Neural cell (in vitro differentiated cells): ENCODE results near the gene ADAMTS14. TPM values are rescaled to one million over a fixed set of nuclear protein-coding genes. Genes with fewer than 3 reads are reported as not detected.

ENCODE experiments used
- H2AFZ ChIP-seq: fragments of 200-600, 300-800 bp; sonication (generic), shearing (Covaris generic); 2 replicates; pipeline ENCODE4 v1.6.0; 2014; ENCODE audit warnings: low read depth, mild to moderate bottlenecking, antibody characterized with exemption, low read length, moderate library complexity
- H3F3A ChIP-seq: fragments of 200-600 bp; shearing (Covaris generic); 2 replicates; pipeline ENCODE4 v1.6.1; 2016; ENCODE audit warnings: mild to moderate bottlenecking, moderate library complexity, mixed read lengths, antibody characterized with exemption, low read length; ENCODE audit not compliant: insufficient read depth, poor library complexity, severe bottlenecking
- H3K27ac ChIP-seq: fragments of 200-600, 300-800 bp; sonication (generic), shearing (Covaris generic); 2 replicates; pipeline ENCODE4 v1.5.1; 2014; ENCODE audit warnings: mild to moderate bottlenecking, low read length, moderate library complexity
- H3K27me3 ChIP-seq: fragments of 300-800, 200-600 bp; sonication (generic), shearing (Covaris generic); 2 replicates; pipeline ENCODE4 v1.6.0; 2014; ENCODE audit warnings: mild to moderate bottlenecking, low read depth, low read length, moderate library complexity; ENCODE audit not compliant: insufficient read depth
- H3K36me3 ChIP-seq: fragments of 300-800, 200-600 bp; sonication (generic), shearing (Covaris generic); 2 replicates; pipeline ENCODE4 v1.5.1; 2014; ENCODE audit warnings: mild to moderate bottlenecking, antibody characterized with exemption, low read length, moderate library complexity; ENCODE audit not compliant: insufficient read depth
- H3K4me2 ChIP-seq: fragments of 300-800, 200-600 bp; sonication (generic), shearing (Covaris generic); 2 replicates; pipeline ENCODE4 v1.6.0; 2014; ENCODE audit warnings: mild to moderate bottlenecking, low read length
- H3K4me3 ChIP-seq: fragments of 300-800, 200-600 bp; sonication (generic), shearing (Covaris generic); 2 replicates; pipeline ENCODE4 v1.5.1; 2014; ENCODE audit warnings: mild to moderate bottlenecking, low read length, moderate library complexity
- H3K79me2 ChIP-seq: fragments of 200-600 bp; shearing (Covaris generic); replicated peaks from 2 replicates; pipeline ENCODE4 v1.6.0; 2014; ENCODE audit warnings: mild to moderate bottlenecking, low read length, moderate library complexity; ENCODE audit not compliant: insufficient read depth
- H3K9ac ChIP-seq: fragments of 300-800, 200-600 bp; sonication (generic), shearing (Covaris generic); 2 replicates; pipeline ENCODE4 v1.6.1; 2016; ENCODE audit warnings: mild to moderate bottlenecking, low read length, mixed read lengths
- H3K9me2 ChIP-seq: fragments of 200-600 bp; shearing (Covaris generic); 2 replicates; pipeline ENCODE4 v1.6.1; 2016; ENCODE audit warnings: mild to moderate bottlenecking, low read length, mixed read lengths; ENCODE audit not compliant: insufficient read depth
- H3K9me3 ChIP-seq: fragments of 200-600, 300-800 bp; sonication (generic), shearing (Covaris generic); 2 replicates; pipeline ENCODE4 v1.6.1; 2016; ENCODE audit warnings: mild to moderate bottlenecking, mixed run types, low read length, moderate library complexity, mixed read lengths
- H4K20me1 ChIP-seq: fragments of 200-600 bp; shearing (Covaris generic); 2 replicates; pipeline ENCODE4 v1.6.1; 2016; ENCODE audit warnings: mild to moderate bottlenecking, mixed run types; ENCODE audit not compliant: insufficient read depth
- EP300 ChIP-seq: fragments of 450-650 bp; conservative IDR thresholded peaks from 2 replicates; pipeline ENCODE4 v1.6.1; 2014; ENCODE audit warnings: antibody characterized with exemption, mild to moderate bottlenecking, moderate library complexity; ENCODE audit not compliant: poor library complexity, severe bottlenecking
- EZH2 ChIP-seq: fragments of 200-600, 300-800 bp; shearing (Covaris generic), sonication (generic); IDR thresholded peaks from 2 replicates; pipeline ENCODE4 v1.6.1; 2014; ENCODE audit warnings: antibody characterized with exemption, low read length, borderline replicate concordance, mild to moderate bottlenecking; ENCODE audit not compliant: insufficient read depth, poor library complexity, severe bottlenecking
- MXI1 ChIP-seq: fragments of 450-650 bp; conservative IDR thresholded peaks from 2 replicates; pipeline ENCODE4 v1.6.1; 2014; ENCODE audit warnings: antibody characterized with exemption, mild to moderate bottlenecking; ENCODE audit not compliant: poor library complexity, severe bottlenecking
- POLR2AphosphoS5 ChIP-seq: IDR thresholded peaks from 2 replicates; pipeline ENCODE4 v1.6.1; 2012
- RAD21 ChIP-seq: fragments of 450-650 bp; conservative IDR thresholded peaks from 2 replicates; pipeline ENCODE4 v1.6.1; 2014; ENCODE audit warnings: antibody characterized with exemption, mild to moderate bottlenecking, moderate library complexity
- SMC3 ChIP-seq: fragments of 450-650 bp; conservative IDR thresholded peaks from 2 replicates; pipeline ENCODE4 v1.6.1; 2014; ENCODE audit warnings: antibody characterized with exemption, mild to moderate bottlenecking, moderate library complexity; ENCODE audit not compliant: poor library complexity
- TAF1 ChIP-seq: IDR thresholded peaks from 2 replicates; pipeline ENCODE4 v1.6.1; 2012; ENCODE audit warnings: low read depth
- polyA plus RNA-seq: library from polyadenylated mRNA; depleted of rRNA; stranded (reverse); fragments of >200 nt; gene quantifications from 2 replicates; pipeline ENCODE4 v1.2.3, GENCODE V29; 2014
- TF ChIP-seq, protein P1 (sequence below): IDR thresholded peaks from 2 replicates; pipeline ENCODE4 v1.6.1; 2012; ENCODE audit warnings: borderline replicate concordance
- TF ChIP-seq, protein P2 (sequence below): fragments of 450-650 bp; IDR thresholded peaks from 2 replicates; pipeline ENCODE4 v1.5.1; 2014; ENCODE audit warnings: antibody characterized with exemption, mild to moderate bottlenecking, moderate library complexity; ENCODE audit not compliant: poor library complexity, severe bottlenecking

The ADAMTS14 gene
- polyA plus RNA-seq, 1 donor from 2014 or later, result 0.04 TPM

DNA sequence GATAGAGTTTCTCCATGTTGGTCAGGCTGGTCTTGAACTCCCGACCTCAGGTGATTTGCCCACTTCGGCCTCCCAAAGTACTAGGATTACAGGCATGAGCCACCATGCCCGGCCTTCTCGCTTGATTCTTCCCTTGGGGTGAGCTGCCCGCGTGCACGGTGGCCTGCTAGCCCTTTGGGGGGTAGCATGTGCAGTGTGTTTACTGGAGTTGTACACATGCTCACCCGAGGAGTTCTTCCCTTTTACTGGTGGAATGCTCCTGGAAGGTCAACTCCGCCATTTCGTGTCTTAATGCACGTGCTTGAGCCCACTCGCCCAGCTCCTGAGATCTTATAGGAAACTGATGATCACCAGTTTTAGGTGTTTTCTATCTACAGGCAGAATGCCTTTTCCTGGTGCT, 17.0 kb upstream of the ADAMTS14 start:
- H3K27ac ChIP-seq, result no peak overlapping the region
- no peaks in the 10 kb centered on the region for H3F3A ChIP-seq
- no peaks in the 10 kb centered on the region for H3K79me2 ChIP-seq
- H2AFZ ChIP-seq, result no peak overlapping the region
- H3K4me2 ChIP-seq, result no peak overlapping the region
- no peak overlapping the region for H3K9ac ChIP-seq
- H4K20me1 ChIP-seq, result no peaks in the 10 kb centered on the region
- no peaks in the 10 kb centered on the region for H3K9me3 ChIP-seq
- no peaks in the 10 kb centered on the region for H3K9me2 ChIP-seq
- H3K27me3 ChIP-seq, result no peaks in the 10 kb centered on the region
- TF ChIP-seq, protein P1, sequence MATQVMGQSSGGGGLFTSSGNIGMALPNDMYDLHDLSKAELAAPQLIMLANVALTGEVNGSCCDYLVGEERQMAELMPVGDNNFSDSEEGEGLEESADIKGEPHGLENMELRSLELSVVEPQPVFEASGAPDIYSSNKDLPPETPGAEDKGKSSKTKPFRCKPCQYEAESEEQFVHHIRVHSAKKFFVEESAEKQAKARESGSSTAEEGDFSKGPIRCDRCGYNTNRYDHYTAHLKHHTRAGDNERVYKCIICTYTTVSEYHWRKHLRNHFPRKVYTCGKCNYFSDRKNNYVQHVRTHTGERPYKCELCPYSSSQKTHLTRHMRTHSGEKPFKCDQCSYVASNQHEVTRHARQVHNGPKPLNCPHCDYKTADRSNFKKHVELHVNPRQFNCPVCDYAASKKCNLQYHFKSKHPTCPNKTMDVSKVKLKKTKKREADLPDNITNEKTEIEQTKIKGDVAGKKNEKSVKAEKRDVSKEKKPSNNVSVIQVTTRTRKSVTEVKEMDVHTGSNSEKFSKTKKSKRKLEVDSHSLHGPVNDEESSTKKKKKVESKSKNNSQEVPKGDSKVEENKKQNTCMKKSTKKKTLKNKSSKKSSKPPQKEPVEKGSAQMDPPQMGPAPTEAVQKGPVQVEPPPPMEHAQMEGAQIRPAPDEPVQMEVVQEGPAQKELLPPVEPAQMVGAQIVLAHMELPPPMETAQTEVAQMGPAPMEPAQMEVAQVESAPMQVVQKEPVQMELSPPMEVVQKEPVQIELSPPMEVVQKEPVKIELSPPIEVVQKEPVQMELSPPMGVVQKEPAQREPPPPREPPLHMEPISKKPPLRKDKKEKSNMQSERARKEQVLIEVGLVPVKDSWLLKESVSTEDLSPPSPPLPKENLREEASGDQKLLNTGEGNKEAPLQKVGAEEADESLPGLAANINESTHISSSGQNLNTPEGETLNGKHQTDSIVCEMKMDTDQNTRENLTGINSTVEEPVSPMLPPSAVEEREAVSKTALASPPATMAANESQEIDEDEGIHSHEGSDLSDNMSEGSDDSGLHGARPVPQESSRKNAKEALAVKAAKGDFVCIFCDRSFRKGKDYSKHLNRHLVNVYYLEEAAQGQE, result no peak
- TF ChIP-seq, protein P2, sequence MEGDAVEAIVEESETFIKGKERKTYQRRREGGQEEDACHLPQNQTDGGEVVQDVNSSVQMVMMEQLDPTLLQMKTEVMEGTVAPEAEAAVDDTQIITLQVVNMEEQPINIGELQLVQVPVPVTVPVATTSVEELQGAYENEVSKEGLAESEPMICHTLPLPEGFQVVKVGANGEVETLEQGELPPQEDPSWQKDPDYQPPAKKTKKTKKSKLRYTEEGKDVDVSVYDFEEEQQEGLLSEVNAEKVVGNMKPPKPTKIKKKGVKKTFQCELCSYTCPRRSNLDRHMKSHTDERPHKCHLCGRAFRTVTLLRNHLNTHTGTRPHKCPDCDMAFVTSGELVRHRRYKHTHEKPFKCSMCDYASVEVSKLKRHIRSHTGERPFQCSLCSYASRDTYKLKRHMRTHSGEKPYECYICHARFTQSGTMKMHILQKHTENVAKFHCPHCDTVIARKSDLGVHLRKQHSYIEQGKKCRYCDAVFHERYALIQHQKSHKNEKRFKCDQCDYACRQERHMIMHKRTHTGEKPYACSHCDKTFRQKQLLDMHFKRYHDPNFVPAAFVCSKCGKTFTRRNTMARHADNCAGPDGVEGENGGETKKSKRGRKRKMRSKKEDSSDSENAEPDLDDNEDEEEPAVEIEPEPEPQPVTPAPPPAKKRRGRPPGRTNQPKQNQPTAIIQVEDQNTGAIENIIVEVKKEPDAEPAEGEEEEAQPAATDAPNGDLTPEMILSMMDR, result no peak
- no peak for TF ChIP-seq RAD21
- TF ChIP-seq EZH2, result no peak
- TF ChIP-seq TAF1, result no peak
- no peak for TF ChIP-seq EP300
- no peak for TF ChIP-seq POLR2AphosphoS5
- TF ChIP-seq MXI1, result no peak
- no peak for TF ChIP-seq SMC3
- no peaks in the 10 kb centered on the region for H3K36me3 ChIP-seq
- no peak overlapping the region for H3K4me3 ChIP-seq

DNA sequence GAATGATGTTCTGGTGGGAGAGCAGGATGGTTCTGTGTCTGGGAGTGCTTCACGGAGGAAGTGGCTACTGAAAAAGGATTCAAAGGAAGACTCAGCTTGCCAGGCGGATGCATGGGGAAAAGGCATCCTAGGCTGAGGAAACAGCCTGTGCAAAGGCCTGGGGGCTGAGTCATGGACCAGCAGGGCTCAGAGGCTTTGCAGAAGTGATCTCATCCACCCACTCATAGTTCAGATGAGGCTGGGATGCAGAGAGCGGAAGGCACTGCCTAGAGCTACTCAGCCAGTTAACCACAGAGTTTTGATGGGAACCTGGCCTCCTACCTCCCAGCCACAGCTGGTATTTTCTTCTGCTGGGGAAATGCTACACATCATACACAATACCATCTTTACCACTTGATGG, 15.8 kb upstream of the ADAMTS14 start:
- Histone ChIP-seq H3K79me2 (no peaks in the 10 kb centered on the region), H3K4me3 (no peak overlapping the region), H3K36me3 (no peaks in the 10 kb centered on the region), H4K20me1 (no peaks in the 10 kb centered on the region), H3K27me3 (no peaks in the 10 kb centered on the region), H3K27ac (no peak overlapping the region), H3K4me2 (no peak overlapping the region), H3K9me2 (no peaks in the 10 kb centered on the region), H3K9ac (no peak overlapping the region), H3F3A (no peaks in the 10 kb centered on the region), H3K9me3 (no peaks in the 10 kb centered on the region), H2AFZ (no peak overlapping the region)
- TF ChIP-seq EZH2, result no peak
- TF ChIP-seq, protein P2, result no peak
- no peak for TF ChIP-seq SMC3
- no peak for TF ChIP-seq TAF1
- no peak for TF ChIP-seq EP300
